Calu3 (cell line): ENCODE measurements around the gene VPS11. TPM values are rescaled to one million over a fixed set of nuclear protein-coding genes. Genes with fewer than 3 reads are reported as not detected.

Experiments
- BruUV-seq: library from RNA; stranded (reverse); fragments of 400-500 nt; replicated peaks from 2 replicates; lab custom pipeline; 2021; lab: Mats Ljungman, UMichigan
- CTCF ChIA-PET: fragments of 300-600 bp; sonication (Branson Sonifier 250); formaldehyde crosslinking; loops from one replicate; lab custom pipeline; 2022; ENCODE audit warnings: antibody characterized with exemption; lab: Charles Lee
- DNase-seq: peaks from one replicate; pipeline ENCODE4 v3.0.0; 2022
- H3K27ac Mint-ChIP-seq: one replicate; pipeline ENCODE4 v1.8.0; 2022; ENCODE audit warnings: mixed read lengths; ENCODE audit not compliant: unreplicated experiment
- H3K27me3 Mint-ChIP-seq: one replicate; pipeline ENCODE4 v1.8.0; 2022; ENCODE audit warnings: mixed read lengths; ENCODE audit not compliant: unreplicated experiment
- H3K36me3 Mint-ChIP-seq: one replicate; pipeline ENCODE4 v1.8.0; 2022; ENCODE audit warnings: mild to moderate bottlenecking, moderate library complexity, mixed read lengths; ENCODE audit not compliant: insufficient read depth, unreplicated experiment
- H3K4me1 Mint-ChIP-seq: one replicate; pipeline ENCODE4 v1.8.0; 2022; ENCODE audit warnings: mild to moderate bottlenecking, low read depth, mixed read lengths; ENCODE audit not compliant: unreplicated experiment
- H3K4me3 Mint-ChIP-seq: one replicate; pipeline ENCODE4 v1.8.0; 2022; ENCODE audit warnings: mild to moderate bottlenecking, low read depth, moderate library complexity, mixed read lengths; ENCODE audit not compliant: unreplicated experiment
- H3K9me3 Mint-ChIP-seq: one replicate; pipeline ENCODE4 v1.8.0; 2022; ENCODE audit warnings: low read depth, mixed read lengths; ENCODE audit not compliant: unreplicated experiment
- intact Hi-C: fragments of 100-400 bp; cut with micrococcal nuclease; formaldehyde crosslinking; loops from one replicate; pipeline ENCODE4 v1.10.0; 2022; ENCODE audit not compliant: unreplicated experiment
- total RNA-seq: library from RNA; stranded (reverse); gene quantifications from 2 replicates; pipeline ENCODE4 v1.2.3, GENCODE V29; 2022
- TF ChIP-seq, protein P1 (sequence below): fragments of 200-600 bp; IDR thresholded peaks from one replicate; pipeline ENCODE4 v1.8.0; 2022; ENCODE audit warnings: antibody characterized with exemption; ENCODE audit not compliant: unreplicated experiment

Gene VPS11
- total RNA-seq, 1 experiment from 2014 or later: 15.1 TPM

DNA sequence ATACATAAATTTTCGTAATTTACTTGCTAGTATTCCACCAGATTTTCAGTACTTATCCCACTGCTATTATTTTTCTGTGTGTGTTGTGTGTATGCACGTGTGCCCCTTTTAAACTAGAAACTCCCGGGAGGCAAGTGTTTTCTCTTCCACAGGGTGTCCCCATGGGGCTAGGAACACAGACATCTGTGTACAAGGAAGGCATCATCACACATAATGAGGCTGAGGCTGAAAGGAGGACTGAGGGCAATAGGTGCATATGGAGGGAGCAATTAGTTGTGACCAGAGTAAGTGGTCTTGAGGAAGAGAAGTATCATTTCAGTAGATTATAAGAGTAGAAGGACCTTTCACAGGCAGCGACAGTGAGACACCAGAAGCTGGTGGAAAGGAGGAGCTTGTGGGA is 36.2 kb downstream of the VPS11 start:
- intact Hi-C loops: loop anchor here (5.0 kb wide), 1 partner anchor 94 kb away; no protein-coding TSS in a partner anchor
- H3K4me1 Mint-ChIP-seq: peaks cover 14% of the 10 kb centered on the region
- CTCF ChIA-PET: no interaction called here
- TF ChIP-seq, protein P1, sequence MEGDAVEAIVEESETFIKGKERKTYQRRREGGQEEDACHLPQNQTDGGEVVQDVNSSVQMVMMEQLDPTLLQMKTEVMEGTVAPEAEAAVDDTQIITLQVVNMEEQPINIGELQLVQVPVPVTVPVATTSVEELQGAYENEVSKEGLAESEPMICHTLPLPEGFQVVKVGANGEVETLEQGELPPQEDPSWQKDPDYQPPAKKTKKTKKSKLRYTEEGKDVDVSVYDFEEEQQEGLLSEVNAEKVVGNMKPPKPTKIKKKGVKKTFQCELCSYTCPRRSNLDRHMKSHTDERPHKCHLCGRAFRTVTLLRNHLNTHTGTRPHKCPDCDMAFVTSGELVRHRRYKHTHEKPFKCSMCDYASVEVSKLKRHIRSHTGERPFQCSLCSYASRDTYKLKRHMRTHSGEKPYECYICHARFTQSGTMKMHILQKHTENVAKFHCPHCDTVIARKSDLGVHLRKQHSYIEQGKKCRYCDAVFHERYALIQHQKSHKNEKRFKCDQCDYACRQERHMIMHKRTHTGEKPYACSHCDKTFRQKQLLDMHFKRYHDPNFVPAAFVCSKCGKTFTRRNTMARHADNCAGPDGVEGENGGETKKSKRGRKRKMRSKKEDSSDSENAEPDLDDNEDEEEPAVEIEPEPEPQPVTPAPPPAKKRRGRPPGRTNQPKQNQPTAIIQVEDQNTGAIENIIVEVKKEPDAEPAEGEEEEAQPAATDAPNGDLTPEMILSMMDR: no peak
- H3K27ac Mint-ChIP-seq: no peak overlapping the region
- BruUV-seq: no TSS peak
- H3K4me3 Mint-ChIP-seq: no peak overlapping the region
- H3K27me3 Mint-ChIP-seq: no peaks in the 10 kb centered on the region
- no peaks in the 10 kb centered on the region for H3K9me3 Mint-ChIP-seq
- peaks cover 57% of the 10 kb centered on the region for H3K36me3 Mint-ChIP-seq
- no peak for DNase-seq

DNA sequence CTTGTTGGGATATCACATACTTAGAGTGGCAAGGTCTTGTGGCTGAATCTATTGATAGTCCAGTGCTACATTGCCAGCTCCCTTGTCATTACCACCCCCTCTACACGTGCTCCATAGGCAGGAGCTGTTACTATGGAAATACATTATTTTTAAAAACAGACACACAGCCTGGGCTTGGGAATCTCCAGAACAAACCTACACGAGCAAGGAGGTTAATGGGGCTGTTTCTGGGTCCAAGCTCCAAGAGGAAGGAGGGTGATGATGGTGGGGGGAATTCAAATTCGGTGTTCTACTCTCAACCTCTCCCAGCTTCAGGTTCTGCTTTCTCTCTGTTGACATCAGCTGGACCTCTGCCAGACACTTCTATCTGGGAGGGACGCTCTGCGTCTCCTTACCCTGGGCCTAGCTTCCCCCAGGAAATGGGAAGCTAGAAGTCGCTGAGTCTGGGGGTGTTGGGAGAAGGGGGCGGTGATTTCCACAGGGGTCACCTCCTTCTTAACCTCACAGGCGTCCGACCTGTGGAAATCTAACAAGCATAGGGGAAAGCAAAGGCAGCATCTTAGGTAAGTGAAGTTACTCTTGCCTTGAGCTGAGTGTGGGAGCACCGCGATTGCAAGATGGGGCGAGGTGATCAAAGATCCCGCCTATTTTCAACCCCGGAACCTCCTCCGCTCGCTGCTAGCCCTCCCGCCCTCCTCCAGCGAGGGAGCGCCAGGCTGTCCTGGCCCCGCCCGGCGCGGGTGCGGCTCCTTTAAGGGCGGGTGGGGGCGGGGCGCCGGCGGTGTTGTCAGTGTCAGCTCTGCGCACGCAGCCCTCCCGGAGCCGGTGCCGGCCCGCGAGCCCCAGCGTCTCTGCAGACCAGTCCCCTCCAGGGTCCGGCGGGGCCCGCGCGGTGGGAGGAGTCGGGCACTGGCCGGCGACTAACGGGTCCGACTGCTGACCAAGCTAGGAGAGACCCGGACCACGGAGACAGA is 39.2 kb downstream of the VPS11 start, which contains the start of gene C2CD2L:
Gene C2CD2L, plus strand, starts transcription at position 781 of the 974 bp plus-strand sequence. CDS start 398 bp downstream, outside the sequence.
- no peaks in the 10 kb centered on the region for H3K9me3 Mint-ChIP-seq
- BruUV-seq: no TSS peak
- CTCF ChIA-PET: interaction anchor here (0.9 kb wide), 1 partner anchor 85 kb away, joined by 3 read pairs; no protein-coding TSS in a partner anchor
- TF ChIP-seq, protein P1: no peak
- H3K4me1 Mint-ChIP-seq: peaks cover 13% of the 10 kb centered on the region
- H3K36me3 Mint-ChIP-seq: peaks cover 39% of the 10 kb centered on the region
- H3K27ac Mint-ChIP-seq: peak within 1 kb of the TSS; percentile 83
- H3K27me3 Mint-ChIP-seq: no peaks in the 10 kb centered on the region
- peak; percentile 77 for DNase-seq
- H3K4me3 Mint-ChIP-seq: peak within 1 kb of the TSS; percentile 74
- intact Hi-C loops: no loop called here

- H3K27ac Mint-ChIP-seq: no peak overlapping the region
- intact Hi-C loops: no loop called here
- no peak for DNase-seq
Observed at GRCh38 chr11:119107538-119108145, 40.0 kb downstream of the VPS11 start.

More at GRCh38 chr11:119107538-119108145, 40.0 kb downstream of the VPS11 start:
- Mint-ChIP-seq H3K27me3 (no peaks in the 10 kb centered on the region), H3K4me3 (peak overlapping the region; percentile 74), H3K4me1 (peaks cover 13% of the 10 kb centered on the region), H3K36me3 (peaks cover 32% of the 10 kb centered on the region), H3K9me3 (no peaks in the 10 kb centered on the region)
- TF ChIP-seq, protein P1: no peak
- CTCF ChIA-PET: interaction anchor here (0.9 kb wide), 2 partner anchors 40 to 84 kb away, joined by 3 read pairs; partner anchors contain the start of gene VPS11
- no TSS peak for BruUV-seq
